ENCODE data around the gene TNFRSF18.

TNFRSF18 gene

GRCh38 chr1:1199961-1200875 lies 6.2 kb downstream of the TNFRSF18 start:
- Histone ChIP-seq H3F3A (ENCODE audit: insufficient read depth, low read length) (no peaks in the 10 kb centered on the region), H4K20me1 (ENCODE audit: insufficient read depth, low read length) (no peaks in the 10 kb centered on the region), H3K4me1 (ENCODE audit: low read length) (no peaks in the 10 kb centered on the region), H3K27me3 (replicated peaks; ENCODE audit: insufficient read depth, low read length) (peaks cover 64% of the 10 kb centered on the region), H3K9me3 (replicated peaks; ENCODE audit: insufficient read depth, low read length) (no peaks in the 10 kb centered on the region), H3K9ac (ENCODE audit: low read length) (no peak overlapping the region), H3K27ac (ENCODE audit: low read length) (no peak overlapping the region), H2AFZ (ENCODE audit: low read length) (no peak overlapping the region), H3K36me3 (replicated peaks; ENCODE audit: insufficient read depth, low read length) (no peaks in the 10 kb centered on the region), H3K79me2 (ENCODE audit: low read length) (no peaks in the 10 kb centered on the region), H3K9me2 (replicated peaks; ENCODE audit: insufficient read depth, low read length) (no peaks in the 10 kb centered on the region), H3K4me2 (ENCODE audit: low read depth, low read length) (no peak overlapping the region), H3K4me3 (ENCODE audit: low read length) (no peak overlapping the region)
- no peak for DNase-seq
- TF ChIP-seq EZH2 (optimal IDR thresholded peaks at IDR 0.05; ENCODE audit: low read depth, low read length) (no peak), EZH2phosphoT487 (IDR thresholded peaks at IDR 0.05; ENCODE audit: low read length) (no peak), CTCF (IDR thresholded peaks at IDR 0.05; ENCODE audit: low read length) (no peak)

- DNase-seq = no peak
- Histone ChIP-seq H3K27ac (ENCODE audit: low read length) (no peak overlapping the region), H3K9ac (ENCODE audit: low read length) (no peak overlapping the region), H3K9me3 (replicated peaks; ENCODE audit: insufficient read depth, low read length) (no peaks in the 10 kb centered on the region), H3K4me3 (ENCODE audit: low read length) (no peak overlapping the region), H3K79me2 (ENCODE audit: low read length) (no peaks in the 10 kb centered on the region), H3F3A (ENCODE audit: insufficient read depth, low read length) (no peaks in the 10 kb centered on the region), H4K20me1 (ENCODE audit: insufficient read depth, low read length) (no peaks in the 10 kb centered on the region), H2AFZ (ENCODE audit: low read length) (no peak overlapping the region), H3K36me3 (replicated peaks; ENCODE audit: insufficient read depth, low read length) (no peaks in the 10 kb centered on the region), H3K4me2 (ENCODE audit: low read depth, low read length) (no peak overlapping the region), H3K4me1 (ENCODE audit: low read length) (no peaks in the 10 kb centered on the region), H3K9me2 (replicated peaks; ENCODE audit: insufficient read depth, low read length) (no peaks in the 10 kb centered on the region), H3K27me3 (replicated peaks; ENCODE audit: insufficient read depth, low read length) (peaks cover 64% of the 10 kb centered on the region)
- TF ChIP-seq EZH2 (optimal IDR thresholded peaks at IDR 0.05; ENCODE audit: low read depth, low read length) = no peak
- no peak for TF ChIP-seq CTCF (IDR thresholded peaks at IDR 0.05; ENCODE audit: low read length)
- no peak for TF ChIP-seq EZH2phosphoT487 (IDR thresholded peaks at IDR 0.05; ENCODE audit: low read length)
Measured at GRCh38 chr1:1199141-1199960, 7.0 kb downstream of the TNFRSF18 start.

GRCh38 chr1:1198423-1199140 lies 7.8 kb downstream of the TNFRSF18 start:
- no peak overlapping the region for H3K4me2 ChIP-seq (ENCODE audit: low read depth, low read length)

More at GRCh38 chr1:1198423-1199140, 7.8 kb downstream of the TNFRSF18 start:
- Histone ChIP-seq H3F3A (ENCODE audit: insufficient read depth, low read length) (no peaks in the 10 kb centered on the region), H3K4me1 (ENCODE audit: low read length) (no peaks in the 10 kb centered on the region), H4K20me1 (ENCODE audit: insufficient read depth, low read length) (no peaks in the 10 kb centered on the region), H3K36me3 (replicated peaks; ENCODE audit: insufficient read depth, low read length) (no peaks in the 10 kb centered on the region), H3K4me3 (ENCODE audit: low read length) (no peak overlapping the region), H3K27me3 (replicated peaks; ENCODE audit: insufficient read depth, low read length) (peaks cover 64% of the 10 kb centered on the region), H2AFZ (ENCODE audit: low read length) (no peak overlapping the region), H3K9me2 (replicated peaks; ENCODE audit: insufficient read depth, low read length) (no peaks in the 10 kb centered on the region), H3K9ac (ENCODE audit: low read length) (no peak overlapping the region), H3K79me2 (ENCODE audit: low read length) (no peaks in the 10 kb centered on the region), H3K9me3 (replicated peaks; ENCODE audit: insufficient read depth, low read length) (no peaks in the 10 kb centered on the region), H3K27ac (ENCODE audit: low read length) (no peak overlapping the region)
- no peak for DNase-seq
- TF ChIP-seq EZH2 (optimal IDR thresholded peaks at IDR 0.05; ENCODE audit: low read depth, low read length) (no peak), CTCF (IDR thresholded peaks at IDR 0.05; ENCODE audit: low read length) (no peak), EZH2phosphoT487 (IDR thresholded peaks at IDR 0.05; ENCODE audit: low read length) (no peak)
